Fibroblast of peridontal ligament (primary cell): ENCODE data around the gene SLC27A5.
"Not testable (repeated sequence)": the region's sequence is repeated elsewhere in the genome, so short reads cannot be mapped to it uniquely, and the experiment has no call there.

Source experiments
- DNase-seq: peaks from one replicate; pipeline ENCODE4 v3.0.0-alpha.2; 2010; ENCODE audit errors: extremely low read depth

Gene SLC27A5

DNA sequence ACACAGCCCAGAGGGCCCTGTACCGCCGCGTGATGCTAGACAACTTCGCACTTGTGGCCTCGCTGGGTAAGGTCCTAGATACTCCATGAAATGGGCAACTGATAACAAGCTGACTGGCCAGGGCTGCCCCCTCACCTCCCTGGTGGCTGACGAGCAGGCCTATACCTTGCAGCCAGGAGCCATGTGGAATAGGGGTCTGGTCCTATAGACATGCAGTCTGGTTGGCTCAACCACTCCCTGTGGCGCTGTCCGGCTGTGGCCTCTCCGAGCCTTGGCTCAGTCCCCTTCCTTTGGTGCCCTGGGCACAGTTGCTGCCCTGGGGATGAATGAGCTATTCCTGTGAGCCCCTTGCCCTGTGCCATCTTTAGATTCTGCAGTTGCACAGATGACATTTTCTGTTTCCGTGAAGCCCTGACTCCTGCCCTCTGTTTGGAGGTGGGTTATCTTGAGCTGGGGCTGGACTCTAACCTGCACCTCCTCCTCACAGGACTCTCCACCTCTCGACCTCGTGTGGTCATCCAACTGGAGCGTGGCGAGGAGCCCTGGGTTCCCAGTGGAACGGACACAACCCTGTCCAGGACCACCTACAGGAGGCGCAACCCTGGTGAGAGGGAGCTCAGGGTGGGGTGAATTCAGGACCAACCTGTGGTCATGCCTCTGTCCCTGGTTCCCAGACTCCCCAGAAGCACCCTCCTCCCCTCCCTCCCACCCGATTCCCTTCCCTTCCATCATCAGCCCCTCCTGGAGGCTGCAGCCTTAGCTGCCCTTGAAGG is 42.4 kb downstream of the SLC27A5 start:
- DNase-seq, result no peak

DNA sequence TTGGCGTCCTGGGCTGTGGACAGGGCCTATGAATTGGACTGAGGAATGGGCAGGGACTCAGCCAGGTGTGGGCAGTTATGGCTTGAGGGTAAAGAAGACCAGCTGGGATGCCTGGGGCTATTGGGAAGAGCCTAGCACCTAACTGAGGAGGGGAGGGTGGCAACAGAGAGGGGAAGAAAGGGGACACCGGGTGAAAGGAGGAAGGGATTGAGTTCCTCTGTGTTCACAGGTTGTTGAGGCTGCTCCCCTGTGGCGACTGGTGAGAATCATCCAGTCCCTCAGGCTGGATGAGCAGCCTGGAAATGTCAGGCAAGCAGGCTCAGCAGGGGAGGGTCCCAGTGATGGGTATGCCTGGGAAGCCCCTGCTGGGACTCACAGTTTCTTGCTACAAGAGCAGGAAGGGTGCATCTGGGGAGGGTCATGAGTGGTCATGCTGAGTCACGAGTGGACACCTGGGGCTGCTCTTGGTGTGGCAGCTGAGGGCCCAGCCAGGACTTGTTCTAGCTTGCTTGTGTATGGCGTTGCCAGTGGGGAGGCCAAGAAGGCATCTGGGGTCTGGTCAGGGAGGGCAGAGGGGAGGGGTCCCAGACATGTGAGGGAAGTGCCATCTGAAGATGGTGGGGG is 43.5 kb downstream of the SLC27A5 start:
- DNase-seq, result no peak

DNA sequence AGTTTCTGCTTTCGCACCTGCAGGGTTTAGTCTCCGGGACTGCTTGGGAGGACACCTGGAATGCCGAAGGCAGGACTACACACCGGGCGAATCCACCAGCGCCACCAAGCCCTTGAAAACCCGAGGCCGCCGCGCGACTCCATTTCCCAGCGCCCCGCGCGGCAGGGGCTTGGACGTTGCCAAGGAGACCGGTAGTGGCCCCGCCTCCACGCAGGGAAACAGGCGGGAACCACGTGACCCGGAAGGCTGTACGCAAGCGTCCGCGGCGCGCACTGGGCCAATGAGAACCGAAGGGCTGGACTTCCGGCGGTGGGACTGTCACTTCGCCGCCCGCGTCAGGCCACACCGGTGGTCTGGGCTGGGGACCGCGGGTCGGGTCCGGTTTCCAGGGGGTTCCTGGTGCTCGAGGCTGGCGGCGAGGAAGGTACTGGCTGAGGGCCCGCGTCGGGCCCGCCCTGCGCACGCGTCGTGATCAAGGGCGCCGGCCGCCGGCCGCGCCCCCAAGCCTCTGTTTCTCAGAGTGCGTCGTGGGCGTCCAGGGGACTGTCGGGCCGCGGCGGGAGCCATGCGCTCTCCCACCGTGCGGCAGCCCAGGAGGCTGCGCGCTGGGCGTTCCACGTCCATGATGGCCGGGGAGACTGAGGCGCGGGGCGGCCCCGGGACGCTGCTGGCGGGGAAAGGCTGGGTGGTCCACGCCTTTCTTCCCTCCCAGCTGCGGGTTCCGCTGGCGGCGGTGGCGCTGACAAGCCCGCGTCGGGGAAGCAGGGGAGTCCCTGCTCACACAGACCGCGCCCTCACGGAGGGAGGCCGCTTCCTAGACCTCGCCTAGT is 44.8 kb downstream of the SLC27A5 start, which contains the start of gene ZNF324:
ZNF324 (plus strand) TSS at position 321 of the 830 bp plus-strand sequence. CDS start 2,106 bp downstream, outside the sequence.
- DNase-seq, result peak; percentile 91

DNA sequence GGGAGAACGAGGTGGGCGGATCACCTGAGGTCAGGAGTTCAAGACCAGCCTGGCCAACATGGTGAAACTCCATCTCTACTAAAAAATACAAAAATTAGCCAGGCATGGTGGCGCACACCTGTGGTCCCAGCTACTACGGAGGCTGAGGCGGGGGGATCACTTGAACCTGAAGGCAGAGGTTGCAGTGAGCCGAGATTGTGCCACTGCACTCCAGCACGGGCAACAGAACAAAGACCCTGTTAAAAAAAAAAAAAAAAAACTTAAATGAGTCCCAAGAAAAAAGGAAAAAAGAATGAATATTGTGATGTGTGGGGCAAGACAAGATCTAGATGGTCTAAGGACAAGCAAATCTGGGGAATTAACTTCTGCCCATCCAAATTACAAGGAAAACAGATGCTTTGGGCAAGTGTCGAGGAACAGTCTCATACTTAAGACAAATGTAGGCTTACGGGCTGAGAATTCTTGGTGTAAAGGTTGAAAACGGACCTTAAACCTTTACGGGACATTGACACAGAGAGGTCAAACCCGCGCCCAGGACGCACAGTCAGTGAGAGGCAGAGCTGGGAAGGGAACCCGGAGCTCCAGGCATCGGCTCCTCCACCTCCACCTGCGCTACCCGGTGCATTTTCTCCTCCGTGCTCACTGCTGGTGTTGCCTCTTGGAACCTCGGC is 45.6 kb downstream of the SLC27A5 start:
- no peak for DNase-seq

DNA sequence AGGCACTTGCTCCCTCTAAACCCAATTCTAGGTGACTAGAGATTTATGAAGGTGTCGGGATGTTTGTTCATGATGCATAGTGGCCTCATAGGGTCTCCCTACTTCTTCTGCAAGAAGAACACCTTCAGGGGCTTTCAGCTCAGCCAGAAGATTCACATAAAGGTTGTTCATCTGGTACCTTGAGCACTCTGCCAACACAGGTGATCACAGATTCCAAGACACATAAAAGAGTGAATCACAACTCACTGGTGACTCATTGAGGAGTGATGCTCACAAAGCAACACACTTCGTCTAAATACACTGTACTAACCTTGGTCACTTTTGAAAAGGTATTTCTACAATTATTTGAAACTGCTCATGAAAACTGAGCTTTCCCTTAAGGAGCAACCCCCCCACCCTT is 51.8 kb downstream of the SLC27A5 start:
- DNase-seq, result no peak

DNA sequence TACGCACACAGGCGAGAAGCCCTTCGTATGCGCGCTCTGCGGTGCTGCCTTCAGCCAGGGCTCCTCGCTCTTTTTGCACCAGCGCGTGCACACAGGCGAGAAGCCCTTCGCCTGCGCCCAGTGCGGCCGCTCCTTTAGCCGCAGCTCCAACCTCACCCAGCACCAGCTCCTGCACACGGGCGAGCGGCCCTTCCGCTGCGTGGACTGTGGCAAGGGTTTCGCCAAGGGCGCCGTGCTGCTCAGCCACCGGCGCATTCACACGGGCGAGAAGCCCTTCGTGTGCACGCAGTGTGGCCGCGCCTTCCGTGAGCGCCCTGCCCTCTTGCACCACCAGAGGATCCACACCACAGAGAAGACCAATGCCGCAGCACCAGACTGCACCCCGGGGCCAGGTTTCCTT is 55.7 kb downstream of the SLC27A5 start:
- no peak for DNase-seq

DNA sequence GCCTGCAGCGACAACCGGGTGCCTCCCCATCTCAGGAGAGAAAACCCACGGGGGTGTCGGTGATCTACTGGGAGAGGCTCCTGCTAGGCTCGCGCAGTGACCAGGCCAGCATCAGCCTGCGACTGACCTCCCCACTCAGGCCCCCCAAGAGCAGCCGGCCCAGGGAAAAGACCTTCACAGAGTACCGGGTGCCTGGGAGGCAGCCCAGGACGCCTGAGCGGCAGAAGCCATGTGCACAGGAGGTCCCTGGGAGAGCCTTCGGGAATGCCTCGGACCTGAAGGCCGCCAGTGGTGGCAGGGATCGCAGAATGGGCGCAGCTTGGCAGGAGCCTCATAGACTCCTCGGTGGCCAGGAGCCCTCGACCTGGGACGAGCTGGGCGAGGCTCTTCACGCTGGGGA is 56.5 kb downstream of the SLC27A5 start:
- DNase-seq, result no peak

DNA sequence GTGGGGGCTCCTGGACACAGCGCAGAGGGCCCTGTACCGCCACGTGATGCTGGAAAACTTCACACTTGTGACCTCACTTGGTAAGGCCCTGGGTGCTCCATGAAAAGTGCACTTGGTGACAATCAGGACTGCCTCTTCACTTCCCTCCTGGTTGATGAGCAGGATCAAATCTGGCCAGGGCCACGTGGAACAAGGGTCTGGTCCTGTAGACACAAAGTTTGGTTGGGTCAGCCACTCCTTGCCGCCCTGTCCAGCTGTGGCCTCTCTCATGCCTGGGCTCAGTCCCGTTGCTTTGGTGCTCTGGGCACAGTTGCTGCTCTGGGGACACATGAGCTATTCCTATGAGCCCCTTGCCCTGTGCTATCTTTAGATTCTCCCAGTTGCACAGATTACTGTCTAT is 58.0 kb downstream of the SLC27A5 start:
- DNase-seq, result no peak

DNA sequence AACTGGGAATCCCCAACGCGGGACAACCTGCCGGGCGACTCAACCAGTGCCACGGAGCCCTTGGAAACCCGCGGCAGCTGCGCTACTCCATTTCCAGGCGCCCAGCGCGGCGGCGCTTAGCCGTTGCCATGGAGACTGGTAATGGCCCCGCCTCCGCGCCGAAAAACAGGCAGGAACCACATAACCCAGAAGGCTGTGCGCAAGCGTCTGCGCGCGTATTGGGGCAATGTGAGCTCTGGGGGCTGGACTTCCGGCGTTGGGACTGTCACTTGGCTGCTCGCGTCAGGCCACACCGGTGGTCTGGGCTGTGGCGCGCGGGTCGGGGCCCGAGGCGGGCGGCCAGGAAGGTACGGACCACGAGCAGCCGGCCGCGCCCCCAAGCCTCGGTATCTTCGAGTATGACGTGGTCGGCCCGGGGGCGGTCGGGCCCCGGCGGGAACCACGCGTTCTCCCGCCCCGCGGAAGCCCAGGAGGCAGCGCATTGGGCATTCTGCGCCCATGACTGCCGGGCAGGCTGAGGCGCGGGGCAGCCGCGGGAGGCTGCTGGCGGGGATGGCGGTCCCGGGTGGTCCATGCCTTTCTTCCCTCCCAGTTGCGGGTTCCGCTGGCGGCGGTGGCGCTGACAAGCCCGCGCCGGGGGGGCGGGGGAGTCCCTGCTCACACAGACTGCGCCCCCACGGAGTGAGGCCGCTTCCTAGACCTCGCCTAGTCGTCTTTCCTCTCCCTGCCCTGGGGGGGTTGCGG is 60.3 kb downstream of the SLC27A5 start, which contains the start of gene ZNF324B:
ZNF324B (plus strand) TSS at position 265 of the 744 bp plus-strand sequence. CDS start 2,080 bp downstream, outside the sequence.
- peak; percentile 91 for DNase-seq

DNA sequence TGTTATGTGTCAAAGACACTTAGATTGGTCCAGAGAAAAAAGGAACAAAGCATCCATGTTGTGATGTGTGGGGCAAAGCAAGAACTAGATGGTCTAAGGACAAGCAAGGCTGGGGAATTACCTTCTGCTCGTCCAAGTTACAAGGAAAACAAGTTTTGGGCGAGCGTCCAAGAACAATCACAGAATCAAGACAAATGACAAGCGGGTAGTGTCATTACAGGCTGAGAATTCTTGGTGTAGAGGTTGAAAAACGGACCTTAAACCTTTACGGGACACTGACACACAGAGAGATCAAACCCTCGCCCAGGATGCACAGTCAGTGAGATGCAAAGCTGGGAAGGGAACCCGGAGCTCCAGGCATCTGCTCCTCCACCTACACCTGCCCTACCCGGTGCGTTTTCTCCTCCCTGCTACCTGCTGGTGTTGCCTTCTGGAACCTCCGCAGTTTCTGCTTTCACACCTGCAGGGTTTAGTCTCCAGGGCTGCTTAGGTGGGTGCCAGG is 60.9 kb downstream of the SLC27A5 start:
- DNase-seq, result no peak

DNA sequence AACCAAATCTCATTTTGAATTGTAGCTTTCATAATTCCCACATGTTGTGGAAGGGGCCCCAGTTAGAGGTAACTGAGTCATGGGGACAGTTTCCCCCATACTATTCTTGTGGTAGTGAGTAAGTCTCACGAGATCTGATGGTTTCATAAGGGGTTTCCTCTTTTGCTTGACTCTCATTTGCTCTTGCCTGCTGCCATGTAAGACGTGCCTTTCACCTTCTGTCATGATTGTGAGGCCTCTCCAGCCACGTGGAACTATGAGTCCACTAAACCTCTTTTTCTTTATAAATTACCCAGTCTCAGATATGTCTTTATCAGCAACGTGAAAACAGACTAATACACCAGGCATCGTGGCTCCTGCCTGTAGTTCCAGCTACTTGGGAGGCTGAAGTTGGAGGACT is 61.8 kb downstream of the SLC27A5 start:
- not testable (repeated sequence) for DNase-seq

DNA sequence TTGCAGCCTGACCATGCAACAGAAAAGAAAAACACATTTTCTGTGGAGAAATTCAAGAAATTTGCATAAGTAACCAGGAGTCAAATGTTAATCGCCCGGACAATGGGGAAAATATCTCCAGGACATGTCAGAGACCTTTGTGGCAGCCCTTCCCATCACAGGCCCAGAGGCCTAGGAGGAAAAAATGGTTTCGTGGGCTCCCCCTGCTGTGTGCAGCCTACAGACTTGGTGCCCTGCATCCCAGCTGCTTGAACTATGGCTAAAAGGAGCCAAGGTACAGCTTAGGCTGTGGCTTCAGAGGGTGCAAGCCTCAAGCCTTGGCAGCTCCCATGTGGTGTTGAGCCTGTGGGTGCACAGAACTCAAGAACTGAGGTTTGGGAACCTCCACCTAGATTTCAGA is 62.9 kb downstream of the SLC27A5 start:
- not testable (repeated sequence) for DNase-seq
